ENCODE data around the gene SPATA7.

GRCh38 chr14:88481794-88482193 is 96.3 kb downstream of the SPATA7 start:
- TF ChIP-seq CTCF (IDR thresholded peaks at IDR 0.05) (no peak), POLR2A (IDR thresholded peaks at IDR 0.05) (no peak), POLR2AphosphoS5 (IDR thresholded peaks at IDR 0.05) (no peak), EP300 (IDR thresholded peaks at IDR 0.05) (no peak)

Data from stomach (tissue), 4 donors.